Left lung (tissue), 10 donors: Measurements from ENCODE around the gene NUCB2. TPM values are rescaled to one million over a fixed set of nuclear protein-coding genes. Genes with fewer than 3 reads are reported as not detected.

Source experiments
- ATAC-seq: fragments of 200-7000 bp; cut with Tn5 transposase; one replicate; pipeline ENCODE4 v1.9.1; 2020; ENCODE audit warnings: moderate library complexity
- DNase-seq, 4 donors: peaks; one replicate each; pipeline ENCODE4 v3.0.0-alpha.2; 2013 to 2020
- H3K27ac ChIP-seq, 2 donors: fragments of 200-600 bp; sonication (generic) in 1 of 2; one replicate each; pipeline versions ENCODE4 v1.5.0 to v1.8.0; 2020 to 2021
- H3K27me3 ChIP-seq, 2 donors: fragments of 200-600 bp; sonication (generic) in 1 of 2; one replicate each; pipeline versions ENCODE4 v1.5.0 to v1.8.0; 2020 to 2021
- H3K36me3 ChIP-seq, 2 donors: fragments of 200-600 bp; sonication (generic) in 1 of 2; one replicate each; pipeline versions ENCODE4 v1.5.0 to v1.8.0; 2020 to 2021
- H3K4me1 ChIP-seq, 2 donors: fragments of 200-600 bp; one replicate each; pipeline ENCODE4 v1.8.0; 2021
- H3K4me3 ChIP-seq, 2 donors: fragments of 200-600 bp; sonication (generic) in 1 of 2; one replicate each; pipeline versions ENCODE4 v1.5.0 to v1.8.0; 2020 to 2021; ENCODE audit warnings: mild to moderate bottlenecking in 1 of 2
- H3K9me3 ChIP-seq, 2 donors: fragments of 200-600 bp; sonication (generic) in 1 of 2; one replicate each; pipeline versions ENCODE4 v1.5.0 to v1.8.0; 2020 to 2021
- CTCF ChIP-seq, 2 donors: fragments of 200-600 bp; sonication (generic) in 1 of 2; IDR thresholded peaks; one replicate each; pipeline versions ENCODE4 v1.5.0 to v1.8.0; 2021; ENCODE audit warnings: antibody characterized with exemption in 2 of 2
- intact Hi-C, 2 donors: fragments of 100-400 bp; cut with DNase I; formaldehyde crosslinking; loops; one replicate each; pipeline versions ENCODE4 v1.11.2 to v1.14.2; 2022
- polyA plus RNA-seq, 6 donors: library from polyadenylated mRNA; unstranded; fragments of 120-200 nt; gene quantifications; one replicate each; pipeline ENCODE4 v1.2.1, GENCODE V29; 2013; ENCODE audit not compliant: insufficient read length in 6 of 6
- total RNA-seq, 2 donors: library from RNA; stranded (reverse); fragmentation: NEBNext Ultra II Directional; extraction: Animal tissue kit (Norgen Biotek cat#: 25700); gene quantifications; one replicate each; pipeline ENCODE4 v1.2.1, GENCODE V29; 2021
- donor health status: DM: no; HTN: yes; CAD: no.
- donor health status: DM: no; HTN: no; CAD: no.

Gene NUCB2
- total and polyA plus RNA-seq, 8 donors: 77.3 to 132 (median 93.4) TPM

- ATAC-seq (no peak), DNase-seq (no peak)
- Histone ChIP-seq H3K27me3 (no peaks in the 10 kb centered on the region), H3K4me1 (no peaks in the 10 kb centered on the region), H3K36me3 (no peaks in the 10 kb centered on the region), H3K4me3 (no peak overlapping the region), H3K27ac (no peak overlapping the region), H3K9me3 (no peaks in the 10 kb centered on the region)
- TF ChIP-seq CTCF (IDR thresholded peaks at IDR 0.05): no peak
- intact Hi-C loops: no loop called here
Measured at GRCh38 chr11:17268902-17269301, 7.6 kb upstream of the NUCB2 start.

GRCh38 chr11:17272801-17273200 is 3.7 kb upstream of the NUCB2 start:
- no peak for TF ChIP-seq CTCF (IDR thresholded peaks at IDR 0.05)
- no peaks in the 10 kb centered on the region for H3K9me3 ChIP-seq
- H3K4me1 ChIP-seq: peaks cover 0 to 19% of the 10 kb centered on the region in 2 donors
- ATAC-seq (no peak), DNase-seq (no peak)
- no peak overlapping the region for H3K4me3 ChIP-seq
- intact Hi-C loops: no loop called here
- H3K36me3 ChIP-seq: no peaks in the 10 kb centered on the region
- no peak overlapping the region for H3K27ac ChIP-seq
- no peaks in the 10 kb centered on the region for H3K27me3 ChIP-seq

GRCh38 chr11:17273211-17273610 is 3.3 kb upstream of the NUCB2 start:
- no peak overlapping the region for H3K27ac ChIP-seq
- H3K4me3 ChIP-seq: no peak overlapping the region
- intact Hi-C loops: no loop called here
- ATAC-seq: no peak
- DNase-seq: no peak
- H3K36me3 ChIP-seq: no peaks in the 10 kb centered on the region
- peaks cover 0 to 24% of the 10 kb centered on the region in 2 donors for H3K4me1 ChIP-seq
- H3K9me3 ChIP-seq: no peaks in the 10 kb centered on the region
- TF ChIP-seq CTCF (IDR thresholded peaks at IDR 0.05): no peak
- H3K27me3 ChIP-seq: no peaks in the 10 kb centered on the region

GRCh38 chr11:17273668-17274282 is 2.8 kb upstream of the NUCB2 start:
- DNase-seq (peak in 1 of 4 donors; percentile 10), ATAC-seq (no peak)
- H3K36me3 ChIP-seq: no peaks in the 10 kb centered on the region
- peaks cover 0 to 29% of the 10 kb centered on the region in 2 donors for H3K4me1 ChIP-seq
- no peak for TF ChIP-seq CTCF (IDR thresholded peaks at IDR 0.05)
- no peak overlapping the region for H3K4me3 ChIP-seq
- intact Hi-C loops: no loop called here
- no peaks in the 10 kb centered on the region for H3K27me3 ChIP-seq
- H3K27ac ChIP-seq: no peak overlapping the region
- H3K9me3 ChIP-seq: no peaks in the 10 kb centered on the region

GRCh38 chr11:17275400-17276235 is 921 bp upstream of the NUCB2 start:
- H3K4me3 ChIP-seq: peak overlapping the region; percentile 86 to 95
- DNase-seq: no peak
- H3K9me3 ChIP-seq: no peaks in the 10 kb centered on the region
- TF ChIP-seq CTCF (IDR thresholded peaks at IDR 0.05): no peak
- ATAC-seq: no peak
- H3K27ac ChIP-seq: peak overlapping the region; percentile 90 to 92
- H3K4me1 ChIP-seq: peaks cover 0 to 46% of the 10 kb centered on the region in 2 donors
- intact Hi-C loops: no loop called here
- no peaks in the 10 kb centered on the region for H3K36me3 ChIP-seq
- H3K27me3 ChIP-seq: no peaks in the 10 kb centered on the region
